Ammon's horn (tissue), 1 donor: ENCODE measurements around the gene KCNK10.
A peak's percentile ranks its signal among the peaks of the same experiment; 100 is the strongest.

Source experiments
- DNase-seq: peaks from one replicate; pipeline ENCODE4 v3.0.0-alpha.2; 2016; ENCODE audit warnings: low spot score

KCNK10 gene

GRCh38 chr14:88225721-88226120, 97.3 kb downstream of the KCNK10 start:
- DNase-seq: no peak

GRCh38 chr14:88218119-88218915, 104.8 kb downstream of the KCNK10 start:
- no peak for DNase-seq

DNA sequence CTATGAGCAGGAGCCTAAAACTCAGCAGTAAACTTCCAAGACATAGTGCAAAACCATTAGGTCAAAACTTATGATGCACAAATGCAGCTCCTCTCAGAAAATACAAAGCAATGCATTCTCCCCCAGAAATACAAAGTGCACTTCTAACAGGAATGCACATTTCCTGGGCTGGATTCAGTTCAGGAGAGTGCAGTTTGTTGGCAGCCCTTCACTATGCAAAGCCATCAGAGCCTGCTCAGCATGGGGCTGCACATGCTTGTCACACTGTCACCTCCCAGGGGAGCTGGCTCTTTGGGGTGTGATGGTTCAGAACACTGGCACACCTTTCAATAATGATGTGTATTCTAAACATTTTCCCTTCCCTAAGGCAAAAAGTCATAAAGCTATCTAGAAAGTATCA, 110.4 kb downstream of the KCNK10 start:
- no peak for DNase-seq

GRCh38 chr14:88210426-88210825, 112.6 kb downstream of the KCNK10 start:
- peak; percentile 65 for DNase-seq

GRCh38 chr14:88209273-88209672, 113.8 kb downstream of the KCNK10 start:
- DNase-seq: no peak

DNA sequence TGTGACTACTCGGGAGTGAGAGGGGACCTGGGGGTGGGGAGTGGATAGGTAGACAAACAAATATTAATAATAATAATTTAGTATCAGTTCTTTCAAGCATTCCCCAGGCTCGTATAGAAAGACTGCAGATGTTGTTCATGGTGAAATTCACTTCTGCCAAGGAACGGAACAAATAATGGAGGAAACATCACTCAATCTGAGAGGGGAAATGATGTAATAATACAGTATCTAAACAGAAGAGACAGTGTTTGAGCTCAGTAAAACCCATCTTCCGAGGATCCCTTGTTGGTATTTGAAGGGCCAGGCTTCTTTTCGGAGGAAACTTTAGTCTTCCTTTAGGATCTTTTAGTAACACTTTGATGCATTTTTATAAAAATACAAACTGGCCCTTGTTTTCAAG, 114.2 kb downstream of the KCNK10 start:
- no peak for DNase-seq

DNA sequence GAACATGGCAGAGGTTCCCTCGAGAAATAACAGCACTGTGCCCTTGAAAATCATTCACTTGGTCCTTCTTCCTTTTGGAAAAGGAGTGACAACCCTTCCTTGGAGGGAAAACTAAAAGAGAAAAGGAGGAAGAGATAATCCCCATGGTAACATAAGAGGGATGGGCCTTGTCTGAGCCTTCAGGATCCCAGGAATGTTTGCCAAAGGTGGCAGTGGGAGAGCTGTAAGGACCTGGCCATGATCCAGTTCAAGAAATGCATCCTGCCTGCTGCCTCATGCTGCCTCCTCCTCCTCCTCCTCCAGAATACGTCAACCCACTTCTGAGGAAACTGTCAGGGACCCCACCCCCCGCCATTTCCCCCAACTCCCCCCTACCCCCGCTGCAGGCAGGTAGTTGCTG, 118.8 kb downstream of the KCNK10 start:
- DNase-seq: no peak

DNA sequence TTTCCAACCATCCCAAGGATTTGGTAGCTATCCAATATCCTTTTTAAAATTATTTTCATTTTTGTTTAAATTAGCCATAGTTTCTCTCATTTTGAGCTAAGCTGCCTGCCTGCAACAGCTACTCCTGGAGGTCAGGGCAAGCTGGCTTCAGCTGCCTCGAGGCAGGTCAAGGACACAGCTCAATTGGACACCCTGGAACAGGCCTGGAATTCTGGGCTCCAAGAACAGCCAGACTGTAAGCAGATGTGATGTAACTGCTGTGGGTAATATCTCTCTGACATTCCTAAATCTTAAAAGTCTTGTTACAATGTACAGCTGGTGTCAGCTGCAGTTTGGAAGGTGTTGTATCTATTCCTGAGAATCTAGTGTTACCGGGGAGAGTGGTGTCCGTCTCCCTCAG, 119.8 kb downstream of the KCNK10 start:
- no peak for DNase-seq

GRCh38 chr14:88202286-88202685, 120.8 kb downstream of the KCNK10 start:
- no peak for DNase-seq

GRCh38 chr14:88201851-88202250, 121.2 kb downstream of the KCNK10 start:
- DNase-seq: no peak

- DNase-seq: no peak
These were observed 123.2 kb downstream of the KCNK10 start for GRCh38 chr14:88199882-88200281.

- DNase-seq: no peak
These were observed 124.6 kb downstream of the KCNK10 start for GRCh38 chr14:88198446-88198845.

GRCh38 chr14:88196925-88197324, 126.1 kb downstream of the KCNK10 start:
- DNase-seq: no peak

GRCh38 chr14:88196116-88196890, 126.8 kb downstream of the KCNK10 start:
- no peak for DNase-seq

- DNase-seq: peak; percentile 83
These were observed 127.4 kb downstream of the KCNK10 start for GRCh38 chr14:88195676-88196075.

DNA sequence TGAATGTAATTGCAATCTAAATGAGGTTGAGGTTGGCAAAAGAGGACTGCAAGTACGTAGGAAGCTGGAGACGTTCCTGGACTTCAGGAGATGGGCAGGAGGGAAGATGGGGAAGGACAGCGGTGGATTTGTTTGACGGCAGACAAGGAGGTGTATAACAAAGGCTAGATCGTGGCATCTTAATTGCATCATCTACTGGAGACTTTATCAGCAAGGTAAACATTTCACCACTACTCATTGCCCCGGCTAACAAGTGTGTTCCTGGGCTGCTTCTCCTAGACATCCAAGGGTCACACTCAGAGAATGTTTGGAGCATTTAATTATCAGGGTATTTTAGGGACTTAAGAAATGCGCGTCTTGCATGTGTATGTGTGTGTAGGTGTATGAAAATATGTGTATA, 128.5 kb downstream of the KCNK10 start:
- no peak for DNase-seq

- no peak for DNase-seq
These were observed 131.5 kb downstream of the KCNK10 start for GRCh38 chr14:88191605-88192004.

DNA sequence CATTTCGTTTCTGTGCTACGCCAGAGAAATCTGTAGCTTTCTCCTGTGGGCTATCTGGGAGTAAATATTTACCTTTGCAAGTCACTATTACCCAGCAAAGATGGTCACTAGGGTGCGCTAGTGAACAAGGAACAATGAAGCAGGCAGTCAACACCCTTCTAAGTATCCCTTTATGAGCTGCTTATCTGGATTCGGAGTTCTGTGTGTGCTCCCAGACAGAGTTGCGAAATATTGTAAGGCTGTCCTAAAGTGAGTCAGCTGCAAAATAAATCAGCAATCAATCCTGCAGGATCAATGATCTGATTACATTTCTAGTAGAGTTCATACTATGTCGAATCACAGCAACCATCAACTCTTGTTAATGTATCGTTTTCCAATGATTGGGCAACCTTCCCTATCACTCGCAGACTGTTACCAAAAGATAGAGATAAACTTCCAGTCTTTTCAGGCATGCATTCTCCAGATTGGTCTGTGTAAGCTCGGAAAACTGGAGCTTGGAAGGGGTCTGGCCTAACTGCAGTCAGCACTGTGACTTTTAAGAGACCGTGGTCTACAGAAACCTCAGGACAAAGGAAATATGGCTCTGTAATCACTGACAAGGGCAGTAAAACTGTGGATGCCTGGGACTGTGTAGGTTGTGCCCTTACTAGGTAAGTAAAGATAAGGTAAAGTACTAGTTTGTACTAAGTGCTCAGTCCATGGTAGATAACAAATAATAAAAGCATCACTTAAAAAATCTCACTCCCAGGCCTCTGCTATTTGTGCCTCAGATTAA, 133.5 kb downstream of the KCNK10 start:
- DNase-seq: peak; percentile 95

DNA sequence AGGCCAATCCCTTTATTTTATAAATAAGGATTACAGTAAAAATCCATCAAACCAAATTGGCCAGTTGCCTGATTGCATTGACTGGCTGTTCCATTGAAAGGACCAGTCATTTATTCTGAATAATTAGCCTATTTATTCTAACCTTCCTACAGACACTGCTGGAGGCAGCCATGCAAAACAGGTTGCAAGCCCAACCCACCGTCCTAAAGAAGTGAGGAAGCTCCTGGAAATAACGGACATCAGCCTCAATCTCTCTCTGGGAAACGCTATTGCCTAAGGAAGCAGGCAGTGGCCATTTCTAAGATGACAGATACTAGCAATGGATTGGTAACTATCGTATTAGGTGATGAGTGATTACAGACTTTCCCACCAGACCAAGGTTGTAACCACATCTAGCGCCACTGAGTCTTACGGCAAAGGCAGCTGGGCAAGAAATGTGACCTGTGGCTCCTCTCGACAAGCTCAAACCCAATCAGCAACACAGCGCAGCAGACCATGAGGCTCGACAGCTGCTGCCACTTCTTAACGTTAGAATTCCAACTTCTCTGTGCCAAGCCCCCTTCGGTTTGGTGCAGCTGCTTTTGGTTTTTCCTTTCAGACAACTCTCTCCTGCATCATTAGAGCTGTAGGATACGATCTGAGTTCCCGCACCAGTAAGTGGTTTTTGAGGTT, 134.2 kb downstream of the KCNK10 start:
- DNase-seq: no peak

DNA sequence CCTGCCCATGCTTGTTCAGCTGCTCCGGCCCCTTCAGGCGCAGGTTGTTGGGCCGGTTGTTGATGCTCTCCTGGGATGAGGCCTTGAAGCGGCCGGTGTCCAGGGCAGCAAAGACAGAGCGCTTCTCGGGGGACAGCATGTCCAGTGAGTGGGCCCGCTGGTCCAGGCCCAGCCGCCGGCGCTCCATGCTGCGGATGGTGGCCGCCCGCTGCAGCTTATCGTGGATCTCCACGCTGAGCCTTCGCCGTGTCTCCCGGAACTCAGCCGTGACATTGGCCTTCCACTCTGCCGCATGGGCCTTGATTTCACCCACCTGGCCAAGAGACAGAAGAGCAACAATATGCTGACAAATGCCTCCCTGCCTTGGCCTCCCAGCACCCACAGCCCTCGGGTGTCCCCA, 137.2 kb downstream of the KCNK10 start:
- no peak for DNase-seq

DNA sequence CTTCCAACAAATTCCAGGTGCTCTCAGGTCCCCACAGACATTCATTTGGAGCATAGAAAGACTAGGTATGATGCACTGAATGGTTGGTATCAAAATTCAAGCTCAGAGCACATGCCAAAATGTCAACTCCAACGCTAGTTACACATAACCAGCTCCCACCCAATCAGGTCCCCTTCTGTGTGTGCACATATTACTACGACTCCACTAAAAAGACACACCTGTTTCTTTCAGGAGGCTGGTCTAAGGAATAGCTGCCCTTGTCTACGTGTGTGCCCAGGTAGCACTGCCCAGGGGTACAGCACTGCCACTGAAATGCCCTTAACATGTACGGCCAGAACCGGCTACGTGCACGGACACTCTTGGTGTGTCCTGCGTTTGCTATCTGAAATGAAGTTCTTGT, 138.1 kb downstream of the KCNK10 start:
- no peak for DNase-seq

DNA sequence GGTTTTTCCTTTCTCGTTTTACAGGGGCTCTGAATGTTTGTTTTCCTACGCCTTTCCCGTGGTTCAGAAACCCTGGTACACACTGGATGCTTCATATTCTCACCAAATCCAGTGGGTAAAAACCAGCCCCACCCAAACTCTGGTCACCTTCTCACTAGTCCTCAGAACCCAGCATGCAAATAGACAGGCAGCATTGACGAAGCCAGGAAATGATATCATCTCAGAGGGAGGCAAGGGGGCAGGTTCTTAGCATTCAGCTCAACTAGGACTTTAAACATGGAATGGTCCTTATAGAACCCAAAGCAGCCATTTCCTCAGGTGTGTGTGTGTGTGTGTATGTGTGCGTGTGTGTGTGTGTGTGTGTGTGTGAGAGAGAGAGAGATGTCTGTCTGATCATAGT, 142.0 kb downstream of the KCNK10 start:
- no peak for DNase-seq
